Lower leg skin (tissue), 4 donors: ENCODE data around the gene CRACR2B. TPM values are rescaled to one million over a fixed set of nuclear protein-coding genes. Genes with fewer than 3 reads are reported as not detected.

Experiments
- DNase-seq, 2 donors: peaks; one replicate each; pipeline ENCODE4 v3.0.0-alpha.2; 2019; ENCODE audit warnings: low spot score in 2 of 2
- H3K4me3 ChIP-seq: fragments of 200-600 bp; sonication (generic); 2 replicates; pipeline ENCODE4 v1.5.1; 2017; ENCODE audit warnings: mild to moderate bottlenecking, low read depth; ENCODE audit not compliant: poor library complexity, severe bottlenecking
- CTCF ChIP-seq, 3 donors: fragments of 450-650 bp; IDR thresholded peaks; one replicate each; pipeline ENCODE4 v1.5.1; 2016; ENCODE audit warnings: antibody characterized with exemption in 3 of 3, mild to moderate bottlenecking in 3 of 3, moderate library complexity in 2 of 3
- POLR2A ChIP-seq, 2 donors: fragments of 450-650 bp; IDR thresholded peaks; one replicate each; pipeline ENCODE4 v1.6.1; 2016 to 2017; ENCODE audit warnings: antibody characterized with exemption in 2 of 2, mild to moderate bottlenecking in 1 of 2, moderate library complexity in 1 of 2
- WGBS, 2 donors: methylation state at CpG; one replicate each; pipeline ENCODE4 v1.1.5; 2018; 5-methylcytosine and 5-hydroxymethylcytosine counted together
- intact Hi-C: fragments of 100-400 bp; cut with DNase I; formaldehyde crosslinking; loops from one replicate; pipeline ENCODE4 v1.15.0; 2023; ENCODE audit warnings: low total_unique reads
- total RNA-seq, 4 donors: library from RNA; depleted of rRNA; stranded (reverse); fragments of >200 nt; gene quantifications; one replicate each; pipeline ENCODE4 v1.1.0, GENCODE V29; 2016

The CRACR2B gene
- total RNA-seq, 4 donors from 2014 or later, result 14.5 to 47.9 (median 32.3) TPM

GRCh38 chr11:794013-794765, 33.5 kb upstream of the CRACR2B start:
- DNase-seq, result no peak
- WGBS, 2 donors, result 90% methylated on average over 27 to 31 of the region's 31 CpGs
- H3K4me3 ChIP-seq, result no peak overlapping the region
- intact Hi-C loops, result no loop called here
- TF ChIP-seq POLR2A (IDR thresholded peaks at IDR 0.05), result no peak
- TF ChIP-seq CTCF (IDR thresholded peaks at IDR 0.05), result no peak

GRCh38 chr11:794766-795633, 32.7 kb upstream of the CRACR2B start:
- no peak overlapping the region for H3K4me3 ChIP-seq
- DNase-seq, result no peak
- intact Hi-C loops, result no loop called here
- TF ChIP-seq CTCF (IDR thresholded peaks at IDR 0.05) (no peak), POLR2A (IDR thresholded peaks at IDR 0.05) (no peak)
- WGBS, 2 donors, result 43 to 50% methylated on average over 24 to 36 of the region's 38 CpGs

GRCh38 chr11:795634-796564, 31.8 kb upstream of the CRACR2B start:
- peak overlapping the region; percentile 14 for H3K4me3 ChIP-seq
- DNase-seq, result peak; percentile 63 to 94
- no peak for TF ChIP-seq CTCF (IDR thresholded peaks at IDR 0.05)
- no peak for TF ChIP-seq POLR2A (IDR thresholded peaks at IDR 0.05)
- 2 to 4% methylated on average over 15 to 26 of the region's 26 CpGs for WGBS, 2 donors
- intact Hi-C loops, result no loop called here

- no peak for DNase-seq
- 7 to 15% methylated on average over 13 to 15 of the region's 18 CpGs for WGBS, 2 donors
- intact Hi-C loops, result no loop called here
- TF ChIP-seq CTCF (IDR thresholded peaks at IDR 0.05), result no peak
- no peak for TF ChIP-seq POLR2A (IDR thresholded peaks at IDR 0.05)
- peak overlapping the region; percentile 43 for H3K4me3 ChIP-seq
Measured at GRCh38 chr11:796565-797295, 31.0 kb upstream of the CRACR2B start.
